NCI-H82 treated with DMSO at 0.1 percent for 48 hours (cell line): ENCODE data around the gene NAA35.
"Not testable (repeated sequence)": the region's sequence is repeated elsewhere in the genome, so short reads cannot be mapped to it uniquely, and the experiment has no call there.

ENCODE experiments used
- DNase-seq: peaks from one replicate; lab custom pipeline; 2025; ENCODE audit not compliant: unreplicated experiment; lab: John Stamatoyannopoulos, UW

The NAA35 gene

GRCh38 chr9:85943757-85944430 lies 2.9 kb downstream of the NAA35 start:
- no peak for DNase-seq

- no peak for DNase-seq
Observed at GRCh38 chr9:85944672-85945071, 3.7 kb downstream of the NAA35 start.

- DNase-seq, result no peak
Observed at GRCh38 chr9:85949586-85950335, 8.8 kb downstream of the NAA35 start.

GRCh38 chr9:85959955-85960354 lies 19.0 kb downstream of the NAA35 start:
- no peak for DNase-seq

- peak; percentile 76 for DNase-seq
Observed at GRCh38 chr9:85960688-85961093, 19.7 kb downstream of the NAA35 start.

- no peak for DNase-seq
Observed at GRCh38 chr9:85964526-85964925, 23.6 kb downstream of the NAA35 start.

GRCh38 chr9:85964949-85965348 lies 24.0 kb downstream of the NAA35 start:
- no peak for DNase-seq

GRCh38 chr9:85969727-85970126 lies 28.8 kb downstream of the NAA35 start:
- DNase-seq, result no peak

- DNase-seq, result no peak
Observed at GRCh38 chr9:85971731-85972130, 30.8 kb downstream of the NAA35 start.

- no peak for DNase-seq
Observed at GRCh38 chr9:85973238-85973637, 32.3 kb downstream of the NAA35 start.

- not testable (repeated sequence) for DNase-seq
Observed at GRCh38 chr9:85974055-85974547, 33.2 kb downstream of the NAA35 start.

GRCh38 chr9:85978496-85978895 lies 37.5 kb downstream of the NAA35 start:
- no peak for DNase-seq

GRCh38 chr9:85981369-85981768 lies 40.4 kb downstream of the NAA35 start:
- no peak for DNase-seq

- no peak for DNase-seq
Observed at GRCh38 chr9:85984457-85984856, 43.5 kb downstream of the NAA35 start.

- DNase-seq, result no peak
Observed at GRCh38 chr9:85987236-85987635, 46.3 kb downstream of the NAA35 start.

GRCh38 chr9:85994191-85994590 lies 53.2 kb downstream of the NAA35 start:
- DNase-seq, result no peak

GRCh38 chr9:85995097-85995496 lies 54.2 kb downstream of the NAA35 start:
- no peak for DNase-seq

- no peak for DNase-seq
Observed at GRCh38 chr9:85995599-85995998, 54.7 kb downstream of the NAA35 start.

GRCh38 chr9:86005253-86005775 lies 64.4 kb downstream of the NAA35 start:
- DNase-seq, result no peak

- DNase-seq, result no peak
Observed at GRCh38 chr9:86009133-86009532, 68.2 kb downstream of the NAA35 start.

- no peak for DNase-seq
Observed at GRCh38 chr9:86020731-86021130, 79.8 kb downstream of the NAA35 start.

- no peak for DNase-seq
Observed at GRCh38 chr9:86021166-86021565, 80.2 kb downstream of the NAA35 start.
